Tongue (tissue), 2 donors: ENCODE results near the gene BMERB1. TPM values are rescaled to one million over a fixed set of nuclear protein-coding genes. Genes with fewer than 3 reads are reported as not detected.
"Not testable (repeated sequence)": the region's sequence is repeated elsewhere in the genome, so short reads cannot be mapped to it uniquely, and the experiment has no call there.

ENCODE experiments used
- DNase-seq: peaks from one replicate; pipeline ENCODE4 v3.0.0-alpha.2; 2015
- total RNA-seq: library from RNA; depleted of rRNA; stranded (reverse); fragments of >200 nt; gene quantifications from one replicate; pipeline ENCODE4 v1.2.3, GENCODE V29; 2014

BMERB1 gene
- 31.4 TPM for total RNA-seq

DNA sequence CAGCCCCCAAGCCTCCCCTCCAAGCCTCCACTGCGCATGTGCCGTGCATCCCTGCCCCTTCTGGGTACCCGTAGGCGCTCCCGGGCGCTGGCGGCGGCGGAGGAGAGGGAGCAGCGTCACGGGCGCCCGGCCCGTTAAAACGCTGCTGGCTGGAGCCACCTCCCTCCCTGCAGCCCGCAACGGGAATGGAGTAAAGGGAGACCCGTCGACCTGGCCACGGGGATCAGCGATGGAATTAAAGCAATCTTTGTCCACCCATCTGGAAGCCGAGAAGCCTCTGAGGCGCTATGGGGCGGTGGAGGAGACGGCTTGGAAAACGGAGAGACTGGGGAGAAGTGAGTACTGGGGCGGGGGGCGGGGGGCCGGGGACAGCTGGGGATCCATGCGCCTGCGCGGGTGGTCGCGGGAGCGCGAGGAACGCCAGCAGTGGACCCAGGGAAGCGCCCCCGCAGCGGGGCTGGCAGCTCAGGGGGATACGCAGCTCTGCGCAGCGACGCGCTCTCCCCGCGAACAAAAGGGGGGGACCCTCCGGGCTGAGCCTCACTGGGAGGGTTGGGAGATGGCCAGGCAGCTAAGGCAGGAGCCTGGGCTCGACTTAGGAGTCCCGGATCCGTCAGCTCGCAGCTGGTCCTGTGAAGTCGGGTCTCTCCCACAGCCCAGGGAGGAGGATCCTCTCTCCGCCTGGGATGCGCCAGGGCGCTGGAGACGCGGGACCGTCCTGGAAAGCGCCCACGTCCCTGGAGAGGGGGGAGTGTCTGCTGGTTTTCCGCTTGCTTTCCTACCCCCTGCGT is at the start of gene BMERB1:
TSS of gene BMERB1 (plus strand) at position 164 of the 791 bp plus-strand sequence. CDS start at position 230, 66 bp downstream.
- DNase-seq, result peak; percentile 90

DNA sequence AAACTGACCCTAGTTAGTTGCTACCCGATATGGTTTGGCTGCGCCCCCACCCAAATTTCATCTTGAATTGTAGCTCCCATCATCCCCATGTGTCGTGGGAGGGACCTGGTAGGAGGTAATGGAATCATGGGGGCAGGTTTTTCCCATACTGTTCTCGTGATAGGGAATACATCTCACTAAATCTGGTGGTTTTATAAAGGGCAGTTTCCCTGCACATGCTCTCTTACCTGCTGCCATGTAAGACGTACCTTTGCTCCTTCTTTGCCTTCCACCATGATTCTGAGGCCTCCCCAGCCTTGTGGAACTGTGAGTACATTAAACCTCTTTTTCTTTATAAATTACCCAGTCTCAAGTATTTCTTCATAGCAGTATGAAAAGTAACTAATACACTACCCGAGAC is 46.3 kb upstream of the BMERB1 start:
- DNase-seq, result not testable (repeated sequence)

DNA sequence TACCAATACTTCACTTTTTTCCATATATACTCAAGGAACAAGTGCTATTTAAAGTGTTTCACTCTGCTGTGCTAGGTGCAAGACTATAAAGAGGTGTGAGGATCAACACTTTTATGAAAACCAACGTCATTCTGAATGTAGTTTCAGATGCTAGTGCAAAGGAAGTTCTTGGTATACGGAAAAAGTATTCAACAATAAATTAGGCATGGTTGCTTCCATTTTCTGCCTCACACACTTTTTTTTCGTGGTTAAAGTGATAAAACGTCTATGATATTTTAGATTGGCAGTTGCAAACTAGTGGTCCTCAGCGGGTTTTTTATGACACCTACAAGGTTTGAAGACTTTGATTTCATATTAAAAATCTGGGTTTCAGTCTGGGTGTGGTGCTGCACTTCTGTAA is 44.5 kb upstream of the BMERB1 start:
- not testable (repeated sequence) for DNase-seq

DNA sequence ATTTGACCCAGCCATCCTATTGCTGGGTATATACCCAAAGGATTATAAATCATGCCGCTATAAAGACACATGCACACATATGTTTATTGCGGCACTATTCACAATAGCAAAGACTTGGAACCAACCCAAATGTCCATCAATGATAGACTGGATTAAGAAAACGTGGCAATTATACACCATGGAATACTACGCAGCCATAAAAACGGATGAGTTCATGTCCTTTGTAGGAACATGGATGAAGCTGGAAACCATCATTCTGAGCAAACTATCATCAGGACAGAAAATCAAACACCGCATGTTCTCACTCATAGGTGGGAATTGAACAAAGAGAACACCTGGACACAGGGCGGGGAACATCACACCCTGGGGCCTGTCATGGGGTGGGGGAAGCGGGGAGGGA is 41.4 kb upstream of the BMERB1 start:
- DNase-seq, result not testable (repeated sequence)

DNA sequence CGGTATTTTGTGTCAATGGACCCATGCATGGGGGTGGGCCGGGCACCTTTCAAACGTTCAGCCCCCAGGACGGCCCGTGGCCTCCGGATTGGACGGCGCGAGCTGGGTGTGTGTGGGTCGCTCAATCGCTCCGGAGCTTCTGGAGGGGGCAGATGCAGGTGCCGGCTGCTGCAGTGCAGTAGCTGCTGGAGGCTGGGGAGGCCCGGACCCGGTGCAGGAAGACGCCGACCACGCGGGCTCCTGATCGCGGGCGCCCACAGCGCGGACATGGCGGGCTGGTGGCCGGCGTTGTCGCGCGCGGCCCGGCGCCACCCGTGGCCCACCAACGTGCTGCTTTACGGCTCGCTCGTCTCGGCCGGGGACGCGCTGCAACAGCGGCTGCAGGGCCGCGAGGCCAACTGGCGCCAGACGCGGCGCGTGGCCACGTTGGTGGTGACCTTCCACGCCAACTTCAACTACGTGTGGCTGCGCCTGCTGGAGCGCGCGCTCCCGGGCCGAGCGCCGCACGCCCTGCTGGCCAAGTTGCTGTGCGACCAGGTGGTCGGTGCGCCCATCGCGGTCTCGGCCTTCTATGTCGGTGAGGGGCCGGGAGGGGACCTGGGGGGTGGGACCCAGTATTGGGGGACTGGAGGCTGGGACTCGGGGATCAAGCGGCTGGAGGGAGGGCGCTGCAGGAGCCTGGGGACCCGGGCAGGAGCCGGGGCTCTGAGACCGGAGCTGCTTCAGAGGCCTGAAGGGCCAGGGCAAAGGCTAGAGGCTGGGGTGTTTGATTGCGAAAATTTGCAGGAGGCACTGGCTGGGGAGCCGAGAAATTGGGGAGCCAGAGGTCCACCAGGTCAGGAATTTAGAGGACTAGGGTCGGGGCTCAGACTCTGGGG is 38.5 kb upstream of the BMERB1 start, which contains the start of gene MPV17L:
TSS of gene MPV17L (plus strand) at position 124 of the 878 bp plus-strand sequence. CDS start at position 268, 144 bp downstream.
- DNase-seq, result peak; percentile 55

DNA sequence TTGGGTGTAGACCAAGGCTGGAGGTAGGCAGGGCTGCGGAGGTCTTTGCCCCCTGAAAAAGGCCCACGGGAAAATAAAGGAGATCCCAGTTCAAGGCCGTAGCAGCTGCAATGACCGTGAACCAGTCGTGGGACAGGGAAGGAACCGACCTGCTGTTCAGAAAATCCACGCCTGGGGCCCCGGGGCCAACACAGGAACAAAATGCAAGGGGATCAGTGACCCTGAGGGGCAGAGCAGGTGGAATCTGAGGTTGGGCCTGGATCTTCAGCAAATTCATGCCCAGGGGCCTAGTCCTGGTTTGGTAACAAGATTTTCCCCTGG is 37.9 kb upstream of the BMERB1 start:
- DNase-seq, result not testable (repeated sequence)

DNA sequence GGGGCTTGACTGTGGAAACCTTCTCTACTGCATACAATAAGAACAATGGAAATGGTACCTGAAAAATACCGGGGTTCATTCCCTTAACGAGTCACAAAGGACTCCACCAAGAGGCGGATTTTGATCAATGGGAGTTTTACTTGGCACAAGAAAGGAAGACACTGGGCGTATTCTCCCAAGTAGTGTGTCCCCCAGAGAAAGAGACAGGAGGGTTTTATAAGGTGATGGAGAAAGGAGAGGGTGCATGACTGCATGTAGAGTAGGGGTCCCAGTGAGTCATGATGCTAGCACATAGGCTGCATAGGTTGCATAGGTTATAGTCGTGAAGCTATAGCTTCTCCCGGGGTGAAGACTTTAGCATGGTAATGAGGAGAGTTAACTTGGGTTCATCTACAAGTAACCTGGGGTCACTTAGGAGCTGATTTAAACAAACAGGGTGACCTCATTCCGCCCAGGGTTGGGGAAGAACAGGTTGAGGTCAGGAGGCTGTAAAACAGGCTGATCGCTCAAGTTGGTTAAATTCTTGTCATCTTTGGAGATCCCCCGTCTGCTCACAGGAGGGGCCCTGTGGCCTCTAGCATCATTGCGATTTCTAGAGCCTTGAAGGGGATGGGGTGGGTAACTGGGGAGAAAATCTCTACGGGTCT is 37.3 kb upstream of the BMERB1 start:
- no peak for DNase-seq

DNA sequence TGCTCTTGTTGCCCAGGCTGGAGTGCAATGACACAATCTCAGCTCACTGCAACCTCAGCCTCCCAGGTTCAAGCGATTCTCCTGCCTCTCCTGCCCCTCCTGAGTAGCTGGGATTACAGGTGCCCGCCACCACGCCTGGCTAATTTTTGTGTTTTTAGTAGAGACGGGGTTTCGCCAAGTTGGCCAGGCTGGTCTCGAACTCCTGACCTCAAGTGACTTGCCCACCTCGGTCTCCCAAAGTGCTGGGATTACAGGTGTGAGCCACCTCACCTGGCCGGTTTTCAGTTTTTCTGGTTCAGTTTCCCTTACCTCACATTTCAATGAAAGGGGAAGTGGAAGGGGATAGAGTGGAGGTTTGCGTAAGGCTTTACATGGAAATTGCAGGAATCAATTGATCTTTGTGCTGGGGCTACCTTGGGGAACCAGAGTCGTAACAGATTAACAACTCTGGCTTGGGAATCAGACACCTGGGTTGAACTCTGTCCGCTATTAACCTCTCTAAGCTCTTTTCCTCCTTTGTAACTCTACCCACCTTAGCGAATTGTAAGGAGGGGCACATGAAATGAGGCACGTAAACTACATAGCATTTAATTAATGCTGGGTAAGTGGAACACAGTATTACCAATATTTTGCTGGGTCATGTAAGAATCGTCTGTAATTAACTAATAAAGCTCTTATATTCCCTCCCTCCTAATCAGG is 35.6 kb upstream of the BMERB1 start:
- no peak for DNase-seq

DNA sequence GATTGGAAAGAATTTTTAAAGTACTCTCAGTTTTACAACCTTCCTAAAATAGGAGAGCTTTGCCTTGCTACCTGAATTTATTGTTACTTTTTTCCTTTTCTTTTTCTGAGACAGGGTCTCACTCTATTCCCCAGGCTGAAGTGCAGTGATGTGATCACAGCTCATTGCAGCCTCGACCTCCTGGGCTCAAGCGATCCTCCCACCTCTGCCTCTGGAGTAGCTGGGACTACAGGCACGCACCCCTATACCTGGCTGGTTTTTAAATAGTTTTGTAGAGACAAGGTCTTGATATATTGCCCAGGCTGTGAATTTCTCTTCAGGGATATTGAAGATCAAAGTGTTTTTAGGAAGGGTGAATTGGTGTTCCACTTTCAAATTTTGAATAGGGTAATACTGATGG is 35.1 kb upstream of the BMERB1 start:
- no peak for DNase-seq

DNA sequence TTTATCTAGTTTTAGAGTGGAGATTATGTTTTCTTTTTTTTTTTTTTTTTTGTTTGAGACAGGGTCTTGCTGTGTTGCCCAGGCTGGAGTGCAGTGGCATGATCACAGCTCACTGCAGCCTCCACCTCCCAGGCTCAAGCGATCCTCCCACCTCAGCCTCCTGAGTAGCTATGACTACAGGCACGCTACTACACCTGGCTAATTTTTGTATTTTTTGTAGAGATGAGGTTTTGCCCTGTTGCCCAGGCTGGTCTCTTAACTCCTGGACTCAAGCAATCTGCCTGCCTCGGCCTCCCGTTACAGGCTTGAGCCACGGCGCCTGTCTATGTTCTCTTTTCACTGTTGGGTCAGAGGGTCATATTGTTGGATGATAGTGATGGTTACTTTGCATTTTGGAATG is 34.1 kb upstream of the BMERB1 start:
- DNase-seq, result not testable (repeated sequence)

DNA sequence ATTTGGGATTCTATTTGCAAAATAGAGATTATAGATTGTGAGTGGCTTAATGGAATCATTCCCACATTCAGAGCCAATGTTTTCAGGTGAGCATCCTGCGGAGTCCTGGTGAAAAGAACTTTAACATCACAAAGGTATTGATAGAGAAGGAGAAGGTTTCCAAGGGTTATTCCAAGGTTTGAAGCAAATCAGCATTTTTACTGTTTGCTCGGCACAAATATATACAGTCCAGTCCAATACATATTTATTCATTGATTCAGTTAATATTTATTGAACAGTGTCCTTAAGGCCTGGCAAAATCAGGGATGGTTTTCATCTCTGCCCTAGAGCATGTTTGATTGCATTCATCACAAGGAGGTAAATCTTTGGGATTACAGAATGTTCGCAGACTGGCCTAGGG is 32.4 kb upstream of the BMERB1 start:
- no peak for DNase-seq

DNA sequence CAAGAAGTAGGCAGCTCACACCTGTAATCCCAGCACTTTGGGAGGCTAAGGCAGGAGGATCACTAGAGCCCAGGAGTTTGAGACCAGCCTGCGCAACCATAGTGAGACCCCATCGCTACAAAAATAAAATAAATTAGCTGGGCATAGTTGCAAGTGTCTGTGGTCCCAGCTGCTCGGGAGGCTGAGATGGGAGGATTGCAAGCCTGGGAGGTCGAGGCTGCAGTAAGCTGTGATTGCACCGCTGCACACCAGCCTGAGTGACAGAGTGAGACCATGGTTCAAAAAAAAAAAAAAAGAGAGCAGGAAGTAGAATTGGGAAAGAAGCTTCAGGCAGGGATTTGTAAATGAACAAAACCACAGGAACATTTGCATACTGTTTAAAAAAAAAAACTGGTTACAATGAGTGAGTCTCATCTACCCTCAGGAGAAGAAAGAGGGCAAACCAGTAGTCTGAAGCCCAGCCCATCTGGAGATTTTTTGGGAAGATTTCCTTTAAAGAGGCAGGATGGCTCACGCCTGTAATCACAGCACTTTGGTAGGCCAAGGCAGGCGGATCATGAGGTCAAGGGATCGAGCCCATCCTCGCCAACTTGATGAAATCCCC is 30.9 kb upstream of the BMERB1 start:
- DNase-seq, result no peak

DNA sequence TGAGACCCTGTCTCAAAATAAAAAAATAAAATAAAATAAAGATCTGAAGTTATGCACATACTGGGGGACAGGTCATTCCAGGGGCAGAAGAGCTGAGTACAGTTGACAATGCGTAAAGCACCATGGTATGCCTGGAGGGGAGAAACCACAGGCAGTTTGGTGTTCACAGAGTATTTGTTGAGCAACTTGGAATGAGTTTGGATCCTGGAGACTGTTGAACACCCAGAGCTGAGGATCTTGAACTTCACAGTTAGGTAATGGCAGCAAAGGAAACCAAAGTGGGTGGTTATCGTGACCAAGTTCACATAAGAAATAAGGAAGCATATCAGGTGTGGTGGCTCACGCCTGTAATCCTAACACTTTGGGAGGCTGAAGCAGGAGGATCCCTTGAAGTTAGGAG is 30.3 kb upstream of the BMERB1 start:
- not testable (repeated sequence) for DNase-seq

DNA sequence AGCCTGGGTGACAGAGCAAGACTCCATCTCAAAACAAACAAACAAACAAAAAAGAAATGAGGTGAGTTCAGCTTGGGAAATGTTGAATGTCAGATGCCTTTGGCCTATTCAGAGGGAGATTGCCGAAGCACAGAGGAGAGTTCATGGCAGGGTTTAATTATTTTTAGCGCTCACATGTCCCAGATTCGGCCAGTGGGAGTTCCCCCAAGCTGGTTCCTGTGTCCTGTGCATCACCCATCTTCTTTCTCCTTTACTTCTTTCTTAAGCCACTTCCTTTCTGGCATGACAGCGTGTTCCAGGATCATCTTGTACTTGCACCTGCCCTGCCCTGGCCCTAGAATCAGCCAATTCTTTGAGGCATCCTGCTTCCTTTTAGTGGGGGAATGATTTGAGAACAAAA is 29.6 kb upstream of the BMERB1 start:
- DNase-seq, result peak; percentile 18

DNA sequence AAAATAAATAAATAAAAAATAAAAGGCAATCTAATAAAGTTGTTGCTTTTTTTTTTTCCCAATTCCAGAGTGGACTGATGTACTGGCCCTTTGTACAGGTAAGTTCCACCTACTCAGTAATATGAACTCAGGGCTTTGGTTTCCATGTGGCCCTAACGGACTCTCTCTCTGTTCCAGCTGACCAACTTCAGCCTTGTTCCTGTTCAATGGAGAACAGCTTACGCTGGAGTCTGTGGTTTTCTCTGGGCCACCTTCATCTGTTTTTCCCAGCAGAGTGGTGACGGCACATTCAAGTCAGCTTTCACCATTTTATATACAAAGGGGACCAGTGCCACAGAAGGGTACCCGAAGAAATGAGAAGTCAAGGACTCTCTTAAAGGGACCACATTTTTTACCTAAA is 26.6 kb upstream of the BMERB1 start:
- DNase-seq, result not testable (repeated sequence)

DNA sequence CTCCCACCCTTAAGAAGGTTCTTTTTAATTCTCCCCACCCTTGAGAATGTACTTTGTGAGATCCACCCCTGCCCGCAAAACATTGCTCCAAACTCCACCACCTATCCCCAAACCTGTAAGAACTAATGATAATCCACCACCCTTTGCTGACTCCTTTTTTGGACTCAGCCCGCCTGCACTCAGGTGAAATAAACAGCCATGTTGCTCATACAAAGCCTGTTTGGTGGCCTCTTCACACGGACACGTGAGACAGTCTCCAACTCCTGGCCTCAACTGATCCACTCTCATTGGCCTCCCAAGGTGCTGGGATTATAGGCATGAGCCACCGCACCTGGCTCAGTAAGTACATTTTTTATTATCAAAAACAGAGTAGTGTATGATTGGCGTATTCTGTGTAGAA is 24.9 kb upstream of the BMERB1 start:
- not testable (repeated sequence) for DNase-seq

DNA sequence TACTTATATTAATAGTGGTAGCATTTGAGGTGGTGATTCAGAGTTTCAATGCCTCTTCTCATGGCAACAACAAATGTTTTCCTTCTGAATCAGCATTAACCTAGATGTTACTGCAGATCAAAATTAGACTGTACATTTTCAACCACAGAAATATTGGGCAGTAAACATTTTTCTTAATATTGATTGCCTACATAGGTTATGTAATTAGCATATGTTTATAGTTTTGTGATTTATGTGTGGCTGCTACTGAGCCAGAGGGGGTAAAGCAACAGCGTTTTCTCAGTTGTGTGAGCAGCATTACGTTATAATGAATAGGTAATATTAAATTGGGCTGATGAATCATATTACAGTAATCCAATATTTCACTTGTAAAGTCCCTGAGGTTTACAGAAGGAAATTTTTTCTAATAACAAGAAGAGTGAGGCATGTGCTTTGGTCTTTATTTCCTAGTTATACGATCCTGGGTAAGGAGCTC is 18.8 kb upstream of the BMERB1 start:
- no peak for DNase-seq

DNA sequence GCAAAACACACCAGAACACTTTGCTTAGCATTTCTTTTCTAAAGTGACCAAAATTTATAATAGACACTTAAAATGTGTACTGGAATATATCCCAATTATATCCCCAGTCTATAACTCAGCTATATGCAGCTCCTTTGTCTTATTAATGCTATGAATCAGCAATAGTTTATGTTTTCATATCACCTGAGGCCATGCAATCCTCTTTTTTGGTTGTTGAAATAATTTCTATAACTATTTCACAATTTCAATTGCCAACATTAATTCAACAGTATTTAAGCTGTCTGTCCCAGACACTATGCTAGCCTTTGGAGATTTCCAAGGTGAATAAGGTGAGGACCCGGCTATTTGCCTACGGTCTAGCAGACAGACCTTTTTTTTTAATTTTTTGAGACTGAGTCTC is 17.2 kb upstream of the BMERB1 start:
- no peak for DNase-seq

DNA sequence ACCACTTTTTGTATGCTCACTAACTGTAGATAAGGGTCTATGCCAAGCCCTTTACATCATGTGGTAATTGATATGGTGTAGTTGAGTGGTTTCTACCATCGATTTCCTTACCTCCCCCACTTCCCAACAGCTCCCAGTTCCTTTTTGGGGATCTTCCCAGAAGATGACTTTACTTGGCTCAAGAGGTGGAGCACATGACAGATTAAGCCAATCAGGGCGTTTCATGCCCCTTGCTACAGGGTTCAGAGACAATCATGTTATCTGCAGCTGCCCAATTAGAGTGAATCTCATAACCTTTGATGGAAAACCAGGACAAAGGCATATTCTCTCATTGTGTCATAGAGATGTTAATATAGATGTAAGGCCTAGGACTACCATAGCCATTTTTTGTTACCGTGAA is 16.2 kb upstream of the BMERB1 start:
- DNase-seq, result no peak

DNA sequence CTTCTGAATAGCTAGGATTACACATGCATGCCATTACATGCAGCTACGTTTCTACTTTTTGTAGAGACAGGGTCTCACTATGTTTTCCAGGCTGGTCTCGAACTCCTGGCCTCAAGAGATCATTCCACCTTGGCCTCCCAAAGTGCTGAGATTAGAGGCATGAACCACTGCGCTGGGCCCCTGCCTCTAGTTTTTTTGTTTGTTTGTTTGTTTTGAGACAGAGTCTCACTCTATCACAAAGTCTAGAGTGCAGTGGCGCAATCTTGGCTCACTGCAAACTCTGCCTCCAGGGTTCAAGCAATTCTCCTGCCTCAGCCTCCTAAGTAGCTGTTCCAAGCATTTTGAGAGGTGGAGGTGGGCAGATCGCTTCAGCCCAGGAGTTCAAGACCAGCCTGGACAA is 12.7 kb upstream of the BMERB1 start:
- DNase-seq, result not testable (repeated sequence)

DNA sequence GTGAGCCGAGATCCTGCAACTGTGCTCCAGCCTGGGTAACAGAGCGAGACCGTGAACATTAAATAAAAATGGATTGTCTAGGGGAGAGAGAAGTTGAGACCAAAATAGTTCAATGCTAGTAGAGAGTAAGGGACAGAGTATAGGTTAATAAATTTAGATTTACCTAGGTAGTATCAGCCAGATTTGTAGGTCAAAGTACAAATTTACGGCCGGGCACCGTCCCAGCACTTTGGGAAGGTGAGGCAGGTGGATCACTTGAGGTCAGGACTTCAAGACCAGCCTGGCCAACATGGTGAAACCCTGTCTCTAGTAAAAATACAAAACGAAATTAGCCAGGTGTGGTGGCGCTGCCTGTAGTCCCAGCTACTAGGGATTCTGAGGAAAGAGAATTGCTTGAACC is 12.2 kb upstream of the BMERB1 start:
- DNase-seq, result no peak

DNA sequence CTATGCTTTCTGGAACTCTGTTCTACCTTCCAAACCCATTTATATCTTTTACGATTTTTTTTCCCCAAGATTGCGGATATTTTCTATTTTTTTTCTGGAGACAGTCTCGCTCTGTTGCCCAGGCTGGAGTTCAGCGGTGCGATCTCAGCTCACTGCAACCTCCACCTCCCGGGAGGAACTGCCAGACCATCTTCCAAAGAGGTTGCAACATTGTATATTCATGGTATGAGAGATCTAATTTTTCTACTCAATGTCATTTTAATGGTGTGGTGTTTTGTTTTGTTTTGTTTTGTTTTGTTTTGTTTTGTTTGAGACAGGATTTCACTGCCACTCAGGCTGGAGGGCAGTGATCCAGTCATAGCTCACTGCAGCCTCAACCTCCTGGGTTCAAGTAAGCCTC is 8.5 kb upstream of the BMERB1 start:
- DNase-seq, result no peak
